Thyroid gland (tissue), 4 donors: ENCODE data around the gene IL11. TPM values are rescaled to one million over a fixed set of nuclear protein-coding genes. Genes with fewer than 3 reads are reported as not detected.

Experiments used
- DNase-seq, 2 donors: peaks; one replicate each; pipeline ENCODE4 v3.0.0-alpha.2; 2019
- H3K27ac ChIP-seq, 3 donors: fragments of 200-600 bp; sonication (generic); 1 replicate in 2 of 3; 2 replicates in 1 of 3; pipeline ENCODE4 v1.5.1; 2016 to 2019; ENCODE audit warnings: mild to moderate bottlenecking in 1 of 3, moderate library complexity in 1 of 3
- H3K27me3 ChIP-seq: fragments of 200-600 bp; sonication (generic); one replicate; pipeline ENCODE4 v1.5.1; 2019
- H3K36me3 ChIP-seq, 2 donors: fragments of 200-600 bp; sonication (generic); one replicate each; pipeline ENCODE4 v1.5.1; 2016 to 2019
- H3K4me1 ChIP-seq, 2 donors: fragments of 200-600 bp; sonication (generic); one replicate each; pipeline ENCODE4 v1.5.1; 2017 to 2019
- H3K4me3 ChIP-seq, 3 donors: fragments of 200-600 bp; sonication (generic); replicated peaks in 1 of 3; 1 replicate in 2 of 3; 2 replicates in 1 of 3; pipeline ENCODE4 v1.5.1; 2016; ENCODE audit warnings: mild to moderate bottlenecking in 1 of 3
- H3K9me3 ChIP-seq: fragments of 200-600 bp; sonication (generic); one replicate; pipeline ENCODE4 v1.5.1; 2017
- POLR2A ChIP-seq, 2 donors: fragments of 450-650 bp; IDR thresholded peaks; one replicate each; pipeline ENCODE4 v1.6.1; 2017; ENCODE audit warnings: antibody characterized with exemption in 2 of 2, mild to moderate bottlenecking in 2 of 2, moderate library complexity in 1 of 2
- WGBS, 2 donors: methylation state at CpG; one replicate each; pipeline ENCODE4 v1.1.5; 2017; 5-methylcytosine and 5-hydroxymethylcytosine counted together
- intact Hi-C: fragments of 100-400 bp; cut with DNase I; formaldehyde crosslinking; loops from one replicate; pipeline ENCODE4 v1.15.1; 2023
- total RNA-seq, 4 donors: library from RNA; depleted of rRNA; stranded (reverse); fragments of >200 nt; gene quantifications; one replicate each; pipeline ENCODE4 v1.2.3, GENCODE V29; 2016
- TF ChIP-seq, protein P1 (sequence below), 6 experiments: fragments of 200-600 bp in 3 of 6; fragments of 450-650 bp in 3 of 6; sonication (generic) in 3 of 6; IDR thresholded peaks; one replicate each; pipeline ENCODE4 v1.5.1; 2016 to 2019; ENCODE audit warnings: antibody characterized with exemption in 6 of 6, mild to moderate bottlenecking in 2 of 6, inconsistent platforms in 1 of 6, moderate library complexity in 1 of 6

The IL11 gene
- total RNA-seq, 4 donors from 2014 or later, result not detected

- no peaks in the 10 kb centered on the region for H3K9me3 ChIP-seq
- H3K4me1 ChIP-seq, result no peaks in the 10 kb centered on the region
- no peak for DNase-seq
- TF ChIP-seq POLR2A (IDR thresholded peaks at IDR 0.05), result no peak
- TF ChIP-seq, protein P1, sequence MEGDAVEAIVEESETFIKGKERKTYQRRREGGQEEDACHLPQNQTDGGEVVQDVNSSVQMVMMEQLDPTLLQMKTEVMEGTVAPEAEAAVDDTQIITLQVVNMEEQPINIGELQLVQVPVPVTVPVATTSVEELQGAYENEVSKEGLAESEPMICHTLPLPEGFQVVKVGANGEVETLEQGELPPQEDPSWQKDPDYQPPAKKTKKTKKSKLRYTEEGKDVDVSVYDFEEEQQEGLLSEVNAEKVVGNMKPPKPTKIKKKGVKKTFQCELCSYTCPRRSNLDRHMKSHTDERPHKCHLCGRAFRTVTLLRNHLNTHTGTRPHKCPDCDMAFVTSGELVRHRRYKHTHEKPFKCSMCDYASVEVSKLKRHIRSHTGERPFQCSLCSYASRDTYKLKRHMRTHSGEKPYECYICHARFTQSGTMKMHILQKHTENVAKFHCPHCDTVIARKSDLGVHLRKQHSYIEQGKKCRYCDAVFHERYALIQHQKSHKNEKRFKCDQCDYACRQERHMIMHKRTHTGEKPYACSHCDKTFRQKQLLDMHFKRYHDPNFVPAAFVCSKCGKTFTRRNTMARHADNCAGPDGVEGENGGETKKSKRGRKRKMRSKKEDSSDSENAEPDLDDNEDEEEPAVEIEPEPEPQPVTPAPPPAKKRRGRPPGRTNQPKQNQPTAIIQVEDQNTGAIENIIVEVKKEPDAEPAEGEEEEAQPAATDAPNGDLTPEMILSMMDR (IDR thresholded peaks at IDR 0.05), result no peak
- H3K27me3 ChIP-seq, result no peaks in the 10 kb centered on the region
- H3K4me3 ChIP-seq, result no peak overlapping the region
- 84 to 93% methylated on average over 21 to 24 of the region's 41 CpGs for WGBS, 2 donors
- peaks cover 6 to 9% of the 10 kb centered on the region in 2 donors for H3K36me3 ChIP-seq
- intact Hi-C loops, result no loop called here
- H3K27ac ChIP-seq, result no peak overlapping the region
These were observed 23.4 kb downstream of the IL11 start for GRCh38 chr19:55346725-55347441.

- 89 to 92% methylated on average over 29 to 33 of the region's 43 CpGs for WGBS, 2 donors
- Histone ChIP-seq H3K27ac (no peak overlapping the region), H3K4me3 (no peak overlapping the region), H3K36me3 (peaks cover 6 to 9% of the 10 kb centered on the region in 2 donors), H3K4me1 (peaks cover 5 to 6% of the 10 kb centered on the region in 2 donors), H3K27me3 (no peaks in the 10 kb centered on the region), H3K9me3 (no peaks in the 10 kb centered on the region)
- no peak for DNase-seq
- intact Hi-C loops, result no loop called here
- TF ChIP-seq, protein P1 (IDR thresholded peaks at IDR 0.05), result no peak
- TF ChIP-seq POLR2A (IDR thresholded peaks at IDR 0.05), result no peak
These were observed 24.2 kb downstream of the IL11 start for GRCh38 chr19:55345818-55346724.

GRCh38 chr19:55345101-55345817 lies 25.0 kb downstream of the IL11 start:
- no peak overlapping the region for H3K27ac ChIP-seq
- no peak for DNase-seq

DNA sequence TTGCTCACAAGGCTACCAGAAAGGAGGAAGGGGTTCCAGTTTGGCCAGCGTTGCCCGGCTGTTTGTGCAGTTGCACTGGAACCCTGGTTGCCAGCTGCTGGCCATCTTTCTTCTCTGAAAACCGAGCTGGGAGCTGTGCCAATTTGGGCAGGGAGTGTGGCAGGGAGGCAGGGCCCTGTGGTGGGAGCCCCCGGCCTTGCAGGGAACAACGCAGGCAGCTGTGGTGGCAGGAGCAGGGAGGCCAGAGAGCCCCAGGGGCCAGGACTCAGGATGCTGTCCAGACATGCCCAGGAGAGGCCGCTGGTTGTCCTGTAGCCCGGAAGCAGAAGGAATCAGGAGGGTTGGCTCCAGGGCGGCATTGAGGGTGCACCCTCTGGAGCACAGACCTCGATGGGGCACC lies 25.8 kb downstream of the IL11 start:
- H3K36me3 ChIP-seq, result peaks cover 6 to 9% of the 10 kb centered on the region in 2 donors
- H3K4me3 ChIP-seq, result no peak overlapping the region
- H3K27ac ChIP-seq, result no peak overlapping the region
- peaks cover 14 to 16% of the 10 kb centered on the region in 2 donors for H3K4me1 ChIP-seq
- intact Hi-C loops, result no loop called here
- no peak for DNase-seq
- no peak for TF ChIP-seq POLR2A (IDR thresholded peaks at IDR 0.05)
- TF ChIP-seq, protein P1 (IDR thresholded peaks at IDR 0.05), result no peak
- no peaks in the 10 kb centered on the region for H3K9me3 ChIP-seq
- H3K27me3 ChIP-seq, result no peaks in the 10 kb centered on the region
- WGBS, 2 donors, result 88 to 95% methylated on average over 8 of the region's 9 CpGs

More at GRCh38 chr19:55345101-55345817, 25.0 kb downstream of the IL11 start:
- no peak overlapping the region for H3K4me3 ChIP-seq
- intact Hi-C loops, result no loop called here
- peaks cover 6 to 9% of the 10 kb centered on the region in 2 donors for H3K36me3 ChIP-seq
- TF ChIP-seq, protein P1 (IDR thresholded peaks at IDR 0.05), result no peak
- H3K4me1 ChIP-seq, result peaks cover 13 to 14% of the 10 kb centered on the region in 2 donors
- WGBS, 2 donors, result 91 to 92% methylated on average over 20 to 22 of the region's 22 CpGs
- no peaks in the 10 kb centered on the region for H3K9me3 ChIP-seq
- no peaks in the 10 kb centered on the region for H3K27me3 ChIP-seq
